Right ventricle myocardium superior (tissue), 1 donor: ENCODE results near the gene RPLP2. TPM values are rescaled to one million over a fixed set of nuclear protein-coding genes. Genes with fewer than 3 reads are reported as not detected.

Experiments
- ATAC-seq: fragments of 200-7000 bp; cut with Tn5 transposase; one replicate; pipeline ENCODE4 v1.9.1; 2020; ENCODE audit warnings: mild to moderate bottlenecking; ENCODE audit not compliant: poor library complexity
- DNase-seq: peaks from one replicate; pipeline ENCODE4 v3.0.0-alpha.2; 2020
- intact Hi-C: fragments of 100-400 bp; cut with DNase I; formaldehyde crosslinking; loops from one replicate; pipeline ENCODE4 v1.11.2; 2022
- total RNA-seq: library from RNA; stranded (reverse); fragmentation: NEBNext Ultra II Directional; extraction: Animal tissue kit (Norgen Biotek cat#: 25700); gene quantifications from one replicate; pipeline ENCODE4 v1.2.1, GENCODE V29; 2021
- donor health status: DM: no; HTN: yes; CAD: no; lungs with severe emphysema.

The RPLP2 gene
- total RNA-seq, 1 donor from 2014 or later, result 982 TPM

DNA sequence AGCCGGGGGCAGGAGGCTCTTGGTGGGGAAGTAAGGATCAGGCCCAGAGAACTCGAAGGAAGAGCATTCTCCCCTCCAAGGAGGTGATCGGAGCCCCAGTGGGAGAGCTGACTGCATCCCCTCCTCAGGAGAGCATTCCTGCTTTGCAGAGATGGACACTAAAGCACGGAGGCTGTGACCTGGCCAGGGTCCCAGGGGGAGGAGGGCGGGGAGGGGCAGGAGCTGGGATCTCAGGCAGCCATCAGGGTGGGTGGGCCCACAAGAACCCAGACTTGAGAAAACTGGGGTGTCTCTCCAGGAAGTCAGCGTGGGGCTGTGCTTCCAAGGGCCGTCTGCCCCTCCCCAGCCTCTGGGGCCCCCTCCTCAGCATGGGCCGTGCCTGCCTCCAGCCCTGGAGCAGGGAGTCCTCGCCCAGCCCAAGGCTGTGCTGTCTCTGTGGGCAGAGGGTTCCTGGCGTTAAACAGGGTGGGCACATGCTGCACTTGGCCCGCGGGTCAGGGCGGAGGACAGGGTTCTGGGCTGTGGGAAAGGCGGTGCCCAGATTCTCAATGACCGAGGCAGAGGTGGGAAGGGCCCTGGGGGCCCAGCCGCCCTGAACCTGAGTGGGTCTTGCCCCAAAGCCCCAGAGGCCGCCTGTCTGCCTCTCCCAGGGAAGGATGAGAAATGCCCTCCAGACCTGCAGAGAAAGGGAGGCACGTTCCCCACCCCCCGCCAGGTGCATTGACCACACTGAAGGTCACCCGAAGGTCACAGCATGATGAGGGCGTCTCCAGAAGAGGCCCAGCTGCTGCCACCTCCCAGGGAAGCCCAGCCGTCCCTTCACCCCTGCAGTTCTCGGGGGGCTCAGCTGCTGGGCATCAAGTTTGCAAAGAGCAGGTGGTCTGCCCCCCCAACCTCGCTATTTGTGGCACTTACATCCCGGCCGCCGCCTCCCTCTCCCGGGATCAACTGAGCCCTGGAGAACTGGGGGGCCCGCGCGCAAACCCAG lies 20.5 kb upstream of the RPLP2 start:
- DNase-seq (no peak), ATAC-seq (no peak)
- intact Hi-C loops, result no loop called here

GRCh38 chr11:789943-790342 lies 19.8 kb upstream of the RPLP2 start, which contains the start of gene CEND1:
TSS of gene CEND1 (minus strand) at chr11:790090. CDS start at chr11:788576, 1,514 bp downstream.
- ATAC-seq, result peak; percentile 49
- intact Hi-C loops, result no loop called here
- no peak for DNase-seq

DNA sequence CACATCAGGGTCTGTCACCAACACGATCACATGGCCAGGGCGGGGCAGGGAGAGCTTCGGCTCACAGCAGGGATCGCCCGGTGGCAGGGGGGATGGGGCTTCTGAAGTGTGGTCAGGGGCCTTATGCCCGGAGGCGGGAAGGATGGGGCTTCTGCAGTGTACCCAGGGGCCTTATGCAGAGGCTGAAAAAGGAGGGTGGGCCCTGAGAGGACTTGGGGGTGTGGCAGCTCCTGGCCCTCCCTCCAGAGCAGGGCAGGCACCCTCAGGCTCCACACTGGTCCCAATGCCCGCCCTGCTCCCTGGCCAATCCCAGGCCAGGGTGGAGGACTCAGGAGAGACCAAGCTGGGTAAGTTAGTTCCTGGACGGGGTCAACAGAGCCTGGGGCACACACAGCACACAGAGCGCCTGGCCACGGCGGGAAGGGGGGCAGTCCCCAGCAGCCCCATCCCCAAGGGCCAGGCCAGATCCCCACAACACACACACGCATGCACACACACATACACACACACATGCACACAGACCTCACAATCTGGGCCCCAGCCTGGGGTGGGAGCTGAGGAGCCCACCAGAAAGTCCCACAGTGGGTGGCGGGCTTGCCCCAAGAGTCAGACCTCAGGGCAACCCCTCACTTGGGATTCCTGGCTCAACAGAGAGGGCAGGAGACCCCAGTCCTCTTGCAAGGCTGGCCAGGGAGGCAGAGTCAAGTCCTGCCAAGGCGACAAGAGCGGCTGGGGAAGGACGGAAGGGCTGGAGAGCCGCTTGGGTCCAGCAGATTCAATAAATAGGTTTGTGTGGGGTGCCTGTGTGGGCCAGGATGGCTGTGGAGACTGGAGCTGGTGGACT lies 18.8 kb upstream of the RPLP2 start:
- intact Hi-C loops, result no loop called here
- DNase-seq (no peak), ATAC-seq (no peak)

DNA sequence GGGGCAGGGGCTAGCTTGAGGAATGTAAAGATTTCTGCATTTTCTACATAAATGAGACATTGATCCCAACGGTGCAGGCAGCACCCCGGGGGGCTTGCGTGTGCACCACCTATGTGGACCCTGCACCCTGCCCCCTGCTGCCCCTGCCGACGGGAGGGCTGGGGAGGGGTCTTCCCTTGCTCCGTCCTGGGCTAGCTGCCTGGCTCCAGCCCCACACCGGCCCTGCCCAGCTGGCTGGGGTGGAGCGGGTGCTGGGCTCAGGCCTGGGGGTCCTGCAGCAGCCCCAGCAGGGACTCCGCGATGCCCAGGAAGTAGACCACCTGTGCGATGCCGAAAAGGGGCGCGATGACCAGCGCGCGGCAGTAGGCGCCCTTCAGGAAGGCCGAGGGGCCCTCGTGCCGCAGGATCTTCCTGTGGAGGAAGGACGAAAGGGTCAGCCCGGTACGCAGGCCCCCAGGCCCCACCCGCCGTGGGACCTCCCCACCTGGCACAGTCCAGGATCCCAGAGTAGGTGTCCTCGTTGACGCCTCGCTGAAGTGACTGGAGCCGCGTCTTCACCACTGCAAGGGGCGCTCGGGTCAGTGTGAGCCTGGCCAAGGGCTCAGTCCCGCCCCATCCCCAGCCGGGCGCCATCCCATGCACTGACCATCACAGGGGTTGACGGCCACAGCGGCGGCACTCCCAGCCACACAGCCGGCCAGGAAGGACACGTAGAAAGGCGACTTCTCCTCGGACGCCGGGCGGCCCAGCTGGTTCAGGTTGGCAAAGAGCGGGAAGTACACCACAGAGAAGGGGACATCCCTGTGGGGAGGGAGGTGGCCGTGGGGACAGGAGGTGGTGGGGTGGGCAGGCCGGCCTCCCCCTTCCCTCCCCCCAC lies 17.9 kb upstream of the RPLP2 start:
- DNase-seq, result no peak
- ATAC-seq, result no peak
- intact Hi-C loops, result no loop called here

- DNase-seq (no peak), ATAC-seq (no peak)
- intact Hi-C loops, result no loop called here
Measured at GRCh38 chr11:792535-792821, 17.3 kb upstream of the RPLP2 start.

- intact Hi-C loops, result no loop called here
- ATAC-seq (no peak), DNase-seq (no peak)
Measured at GRCh38 chr11:792873-793272, 16.9 kb upstream of the RPLP2 start.

DNA sequence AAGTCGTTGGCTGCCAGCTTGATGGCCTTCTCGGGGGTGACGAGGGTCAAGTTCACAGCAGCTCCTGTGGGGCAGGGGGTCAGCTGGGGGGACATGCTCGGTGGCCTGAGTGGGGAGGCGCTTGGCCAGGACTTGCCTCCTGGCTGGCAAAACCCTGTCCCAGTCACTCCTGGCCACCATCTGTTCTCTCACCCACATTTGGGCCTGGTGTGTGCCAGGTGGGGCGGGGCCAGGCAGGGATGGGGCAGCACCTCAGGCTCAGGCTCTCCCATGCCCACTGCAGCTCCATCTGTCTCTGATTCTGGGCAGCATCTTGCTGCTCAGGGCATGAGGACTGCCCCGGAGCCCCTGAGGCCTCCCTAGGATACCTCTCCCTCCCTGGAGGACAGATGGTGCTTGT lies 16.2 kb upstream of the RPLP2 start:
- ATAC-seq (no peak), DNase-seq (no peak)
- intact Hi-C loops, result no loop called here

DNA sequence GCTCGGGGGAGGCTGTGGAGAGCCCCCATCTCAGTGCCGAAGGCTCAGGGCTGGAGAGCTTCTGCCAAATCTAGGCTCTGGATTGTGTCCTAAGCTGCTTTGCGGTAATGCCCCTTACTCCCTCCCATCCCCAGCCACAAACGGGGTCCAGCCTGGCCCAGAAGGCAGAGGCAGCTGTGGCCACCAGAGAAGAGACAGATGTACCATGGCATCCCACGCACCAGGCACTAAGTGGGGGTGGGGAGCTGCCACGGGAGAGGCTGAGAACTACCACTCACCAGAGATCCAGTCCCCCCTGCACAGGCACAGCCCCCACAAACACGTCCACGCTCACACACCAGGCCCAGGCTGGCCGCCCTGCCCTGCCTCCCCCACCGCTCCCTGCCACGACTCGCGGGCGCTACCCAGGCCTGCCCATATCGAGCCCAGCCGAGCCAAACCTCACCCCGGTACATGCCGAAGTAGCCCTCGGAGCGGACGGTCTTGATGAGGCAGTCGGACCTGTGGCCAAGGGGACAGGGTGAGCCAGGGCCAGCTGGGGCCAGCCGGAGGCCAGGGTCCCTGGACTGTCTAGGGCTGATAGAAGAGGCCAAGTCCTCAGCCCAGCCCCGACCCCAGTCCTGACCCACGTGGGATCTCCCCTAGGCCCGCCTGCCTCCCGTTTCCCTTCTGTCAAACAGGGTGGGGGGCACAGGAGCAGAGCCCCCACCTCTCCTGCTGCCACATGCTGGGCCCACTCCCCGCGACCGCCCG lies 15.6 kb upstream of the RPLP2 start:
- intact Hi-C loops, result no loop called here
- ATAC-seq (no peak), DNase-seq (no peak)

GRCh38 chr11:794766-795633 lies 14.8 kb upstream of the RPLP2 start:
- ATAC-seq (no peak), DNase-seq (no peak)
- intact Hi-C loops, result no loop called here

GRCh38 chr11:795634-796564 lies 13.9 kb upstream of the RPLP2 start:
- ATAC-seq (peak; percentile 55), DNase-seq (peak; percentile 84)
- intact Hi-C loops, result no loop called here

DNA sequence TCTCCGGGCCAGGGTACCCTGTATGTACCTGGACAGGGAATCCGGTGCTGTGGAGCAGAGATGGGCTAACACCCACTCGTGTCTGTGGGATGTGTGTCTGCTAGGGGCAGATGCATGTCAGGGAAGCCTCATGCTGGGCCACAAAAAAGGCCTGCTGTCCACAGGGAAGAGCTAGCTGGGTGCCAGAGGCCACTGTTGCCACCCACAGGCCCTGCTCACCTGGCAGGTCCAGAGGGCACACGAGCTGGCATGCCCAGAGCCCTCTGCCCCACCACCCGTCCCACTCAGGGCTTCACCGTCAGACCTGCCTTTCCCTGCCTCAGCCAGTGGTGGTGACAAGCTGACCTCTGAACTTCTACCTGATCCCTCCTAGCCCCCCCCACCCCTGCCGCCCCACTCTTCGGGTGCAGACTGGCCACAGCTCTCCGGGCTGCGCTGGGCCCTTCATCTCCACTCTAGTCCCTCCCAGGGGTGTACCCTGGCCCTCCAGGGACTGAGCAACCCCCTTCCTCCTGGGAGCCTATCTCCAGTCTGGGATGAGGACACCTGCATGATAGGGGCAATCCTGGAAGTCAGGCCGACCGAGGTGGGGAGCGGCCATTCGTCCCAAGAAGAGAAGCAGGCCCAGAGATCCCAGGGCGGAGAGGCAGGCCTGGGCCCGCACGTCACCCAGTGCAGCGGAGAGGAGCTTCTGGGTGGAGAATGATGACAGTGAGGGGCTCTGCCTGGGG lies 13.0 kb upstream of the RPLP2 start:
- no peak for DNase-seq
- intact Hi-C loops, result no loop called here
- no peak for ATAC-seq

- intact Hi-C loops, result no loop called here
- peak; percentile 59 for ATAC-seq
Measured at GRCh38 chr11:797296-798092, 12.3 kb upstream of the RPLP2 start.

GRCh38 chr11:798093-798713 lies 11.6 kb upstream of the RPLP2 start, which contains the start of gene SLC25A22:
TSS of gene SLC25A22 (minus strand) at chr11:798281. CDS start at chr11:795006, 3,275 bp downstream.
- DNase-seq (peak; percentile 88), ATAC-seq (peak; percentile 81)
- intact Hi-C loops, result no loop called here

More at GRCh38 chr11:797296-798092, 12.3 kb upstream of the RPLP2 start:
- DNase-seq, result peak; percentile 83

DNA sequence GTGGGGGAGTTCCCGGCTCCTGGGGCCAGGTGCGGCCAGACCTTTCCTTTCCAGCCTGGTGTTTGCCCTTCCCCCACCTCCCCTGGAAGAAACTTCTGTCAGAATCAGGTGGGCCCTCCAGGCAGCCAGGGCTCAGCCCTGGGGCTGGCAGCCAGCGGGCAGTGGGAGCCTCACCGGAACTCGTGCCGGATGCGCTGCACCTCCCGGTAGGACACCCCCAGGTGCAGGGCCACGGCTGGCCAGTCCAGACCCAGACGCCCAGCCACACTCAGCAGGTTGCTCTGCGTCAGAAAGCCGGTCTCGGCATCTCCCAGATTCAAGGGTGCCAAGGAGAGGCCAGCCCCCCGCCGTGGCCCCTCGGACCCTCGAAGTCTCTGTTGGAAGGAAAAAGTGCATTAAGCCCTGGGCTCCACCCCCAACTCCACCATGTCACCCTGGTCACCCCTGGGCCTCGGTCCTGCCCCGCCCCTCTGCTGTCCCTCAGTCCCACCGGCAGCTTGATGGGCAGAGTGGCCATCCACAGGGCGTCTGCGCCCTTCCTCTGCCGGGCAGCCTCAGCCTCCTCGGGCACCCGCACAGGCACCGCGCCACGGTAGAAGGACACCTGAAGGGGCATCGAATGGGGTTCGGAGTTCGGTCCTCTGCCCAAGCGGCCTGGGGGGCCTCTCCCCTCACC lies 10.0 kb upstream of the RPLP2 start:
- DNase-seq (no peak), ATAC-seq (no peak)
- intact Hi-C loops, result no loop called here
